Choroid plexus epithelial cell (primary cell): ENCODE results near the gene MRPS10.

Experiments used
- DNase-seq: peaks from one replicate; pipeline ENCODE4 v3.0.0-alpha.2; 2010; ENCODE audit warnings: low read depth
- H3K4me3 ChIP-seq: 2 replicates; pipeline ENCODE4 v1.5.1; 2011; ENCODE audit warnings: low read depth, mild to moderate bottlenecking, control low read depth, low read length, moderate library complexity
- CTCF ChIP-seq: conservative IDR thresholded peaks from 2 replicates; pipeline ENCODE4 v1.5.1; 2011; ENCODE audit warnings: low read depth, mild to moderate bottlenecking, control low read depth, inconsistent platforms, low read length, moderate library complexity

Gene MRPS10

GRCh38 chr6:42190554-42191183 lies 27.0 kb downstream of the MRPS10 start:
- TF ChIP-seq CTCF, result no peak
- peak; percentile 51 for DNase-seq
- no peak overlapping the region for H3K4me3 ChIP-seq

- no peak for TF ChIP-seq CTCF
- no peak overlapping the region for H3K4me3 ChIP-seq
- no peak for DNase-seq
Measured at GRCh38 chr6:42188406-42188805, 29.3 kb downstream of the MRPS10 start.

GRCh38 chr6:42185597-42185996 lies 32.1 kb downstream of the MRPS10 start:
- H3K4me3 ChIP-seq, result no peak overlapping the region
- DNase-seq, result peak; percentile 48
- TF ChIP-seq CTCF, result peak; percentile 32

- no peak overlapping the region for H3K4me3 ChIP-seq
- TF ChIP-seq CTCF, result no peak
Measured at GRCh38 chr6:42184475-42184874, 33.2 kb downstream of the MRPS10 start.

GRCh38 chr6:42182101-42182500 lies 35.6 kb downstream of the MRPS10 start:
- no peak for TF ChIP-seq CTCF
- H3K4me3 ChIP-seq, result no peak overlapping the region
- DNase-seq, result no peak

More at GRCh38 chr6:42184475-42184874, 33.2 kb downstream of the MRPS10 start:
- DNase-seq, result no peak

GRCh38 chr6:42179945-42180313 lies 37.7 kb downstream of the MRPS10 start:
- TF ChIP-seq CTCF, result no peak
- DNase-seq, result no peak
- no peak overlapping the region for H3K4me3 ChIP-seq

GRCh38 chr6:42179261-42179944 lies 38.3 kb downstream of the MRPS10 start:
- DNase-seq, result no peak
- H3K4me3 ChIP-seq, result no peak overlapping the region
- no peak for TF ChIP-seq CTCF
